HG03175 (cell line): ENCODE results near the gene PRXL2A.
A peak's percentile ranks its signal among the peaks of the same experiment; 100 is the strongest.

ENCODE experiments used
- ATAC-seq: cut with Tn5 transposase; IDR thresholded peaks from one replicate; pipeline ENCODE4 v1.9.1; 2021; ENCODE audit warnings: mild to moderate bottlenecking, moderate library complexity; ENCODE audit not compliant: unreplicated experiment

PRXL2A gene

DNA sequence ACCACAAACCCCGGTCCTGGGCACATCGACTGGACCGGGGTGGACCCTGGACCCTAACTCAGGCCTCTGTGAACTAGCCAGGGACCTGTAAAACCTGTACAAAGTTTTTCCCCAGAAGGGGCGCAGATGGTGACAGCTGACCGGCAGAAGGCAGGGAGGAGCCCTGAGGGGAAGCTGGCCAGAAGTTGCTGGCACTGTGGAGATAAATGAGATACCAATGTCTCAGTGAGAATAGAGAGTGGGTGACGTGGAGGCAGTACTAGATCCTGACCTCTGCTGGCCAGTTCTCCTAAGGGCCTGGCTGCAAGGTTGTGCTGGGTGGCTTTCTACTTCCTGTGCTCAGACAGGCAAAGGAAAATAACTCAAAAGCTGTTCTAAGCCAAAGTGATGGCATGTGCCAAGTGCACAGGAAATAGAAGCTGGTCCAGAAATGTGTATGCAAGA is 35.2 kb downstream of the PRXL2A start:
- peak; percentile 53 for ATAC-seq

DNA sequence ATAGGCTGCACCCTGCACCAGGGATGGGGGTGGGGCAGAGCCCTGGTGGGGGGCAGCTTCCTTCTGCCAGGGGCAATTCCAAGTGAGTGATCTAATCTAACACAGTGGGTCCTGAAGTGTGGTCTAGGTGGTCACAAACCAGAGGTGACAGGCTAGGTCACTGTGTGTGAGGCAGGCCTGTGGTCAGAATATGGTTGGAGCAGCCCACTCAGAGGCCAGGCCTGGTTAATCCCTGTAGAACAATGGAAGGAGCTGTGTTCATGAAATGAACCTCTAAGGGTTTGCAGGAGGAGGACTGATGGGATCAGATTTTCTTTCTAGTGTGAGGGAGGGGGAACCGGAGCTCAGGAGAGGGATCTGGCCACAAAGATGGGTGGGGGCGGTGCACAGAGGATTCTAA is 35.8 kb downstream of the PRXL2A start:
- ATAC-seq: peak; percentile 4

DNA sequence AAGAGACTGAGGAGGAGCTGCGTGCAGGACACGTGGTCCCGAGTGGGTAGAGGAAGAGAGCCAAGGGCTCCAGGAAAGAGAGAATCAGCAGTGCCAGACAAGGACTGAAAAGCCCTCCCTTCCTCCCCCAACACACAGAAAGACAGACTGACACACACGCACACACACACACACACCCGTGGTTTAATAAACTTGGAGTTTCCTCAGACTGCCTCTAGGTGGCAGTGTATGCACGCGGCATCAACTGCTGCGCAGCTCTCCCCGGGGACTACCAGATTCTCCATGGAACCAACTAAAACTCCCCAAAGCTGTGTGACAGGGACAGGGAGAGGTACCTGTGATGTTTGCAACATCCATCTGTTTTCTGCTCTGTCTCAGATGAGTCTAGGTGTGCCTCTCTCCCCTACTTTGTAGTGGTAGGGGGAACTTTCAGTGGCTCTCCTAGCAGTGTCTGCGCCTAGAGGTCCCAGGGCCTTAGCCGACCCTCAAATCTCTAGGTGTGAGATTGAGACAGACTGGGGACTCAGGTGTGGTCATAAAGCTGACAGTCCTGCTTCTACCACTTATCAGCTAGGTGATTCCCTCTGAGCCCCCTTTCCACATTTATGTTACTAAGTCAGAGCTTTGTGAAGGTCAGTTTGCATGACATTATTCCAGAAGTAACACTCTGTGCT is 36.4 kb downstream of the PRXL2A start:
- ATAC-seq: peak; percentile 76

DNA sequence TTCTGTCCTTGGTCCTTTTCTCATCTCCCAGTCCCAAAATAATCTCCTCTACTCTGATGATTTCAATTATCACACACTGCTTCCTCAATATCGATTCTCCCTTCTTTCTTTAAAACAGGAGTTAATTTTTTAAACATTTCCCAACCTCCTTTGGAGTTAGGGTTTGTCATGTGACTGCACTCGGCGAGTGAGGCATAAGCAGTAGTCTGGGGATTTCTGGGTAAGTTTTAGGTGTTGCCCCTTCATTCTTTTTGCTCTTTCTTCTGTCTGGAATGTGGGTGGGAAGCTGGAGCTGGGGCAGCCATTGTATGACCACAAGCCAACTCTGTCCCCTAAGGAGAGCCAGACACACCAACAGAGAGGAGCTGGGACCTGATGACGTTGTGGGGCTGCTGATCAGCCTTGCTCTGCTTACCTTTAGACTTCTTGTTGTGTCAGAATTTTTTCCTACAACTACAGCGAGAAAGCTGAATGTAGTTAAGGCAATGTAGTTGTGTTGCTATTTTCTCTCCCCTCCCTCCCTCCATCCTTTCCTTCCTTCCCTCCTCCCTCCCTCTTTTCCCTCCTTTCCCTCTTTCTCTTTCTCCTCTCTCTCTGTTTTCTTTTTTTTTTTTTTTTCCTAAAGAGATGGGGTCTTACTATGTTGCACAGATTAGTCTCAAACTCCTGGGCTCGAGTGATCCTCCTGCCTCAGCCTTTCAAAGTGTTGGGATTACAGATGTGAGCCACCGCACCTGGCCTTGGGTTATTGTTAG is 39.3 kb downstream of the PRXL2A start:
- ATAC-seq: no peak

DNA sequence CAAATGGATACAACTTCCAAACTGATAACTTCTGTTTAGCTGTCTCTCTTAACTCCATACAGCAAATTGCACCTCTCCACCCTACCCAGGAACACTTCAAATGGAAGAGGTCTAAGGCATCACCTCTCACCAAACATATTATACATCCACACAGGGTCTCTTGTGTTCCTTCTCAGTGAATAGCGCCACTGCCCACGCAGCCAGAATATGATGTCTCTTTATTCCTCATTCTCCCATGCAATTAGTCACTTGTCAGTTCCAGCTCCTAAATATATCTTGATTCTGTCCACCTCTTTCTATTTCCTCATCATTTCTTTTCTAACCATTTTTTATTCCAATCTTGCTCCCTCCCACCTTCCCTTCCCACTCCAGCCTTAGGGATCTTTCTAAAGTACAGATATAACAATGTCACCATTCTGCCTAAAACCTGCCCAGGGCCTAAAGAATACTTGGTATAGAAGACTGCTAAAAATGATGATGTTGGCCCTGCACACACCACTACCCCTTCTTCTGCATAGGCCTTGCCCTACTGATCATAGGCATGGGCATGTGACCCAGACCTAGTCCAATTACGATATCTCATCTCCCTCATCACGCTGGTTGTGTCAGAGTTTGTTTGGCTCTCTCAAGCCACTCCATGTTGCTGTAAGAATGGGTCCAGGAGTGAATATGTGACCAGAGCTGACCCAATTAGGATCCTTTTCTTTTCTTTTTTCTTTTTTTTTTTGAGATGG is 40.0 kb downstream of the PRXL2A start:
- no peak for ATAC-seq

DNA sequence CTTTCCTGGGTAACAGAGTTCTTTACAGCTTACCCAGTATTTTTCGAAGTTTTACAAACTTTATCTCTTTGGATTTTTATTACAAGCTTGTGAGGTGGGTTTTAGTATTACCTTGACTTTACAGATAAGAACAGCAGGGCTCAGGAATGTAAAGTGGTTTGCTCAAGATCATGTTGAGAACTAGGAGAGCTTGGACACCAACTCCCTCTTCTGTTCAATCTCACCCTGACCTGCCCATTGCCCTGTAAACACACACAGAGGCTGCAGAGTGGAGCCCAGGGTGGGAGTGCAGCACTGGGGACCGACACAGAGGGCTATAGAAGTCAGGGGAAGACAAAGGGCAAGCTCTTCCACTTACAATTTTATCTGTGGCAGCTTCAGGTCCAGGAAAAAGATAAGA is 41.2 kb downstream of the PRXL2A start:
- ATAC-seq: no peak

DNA sequence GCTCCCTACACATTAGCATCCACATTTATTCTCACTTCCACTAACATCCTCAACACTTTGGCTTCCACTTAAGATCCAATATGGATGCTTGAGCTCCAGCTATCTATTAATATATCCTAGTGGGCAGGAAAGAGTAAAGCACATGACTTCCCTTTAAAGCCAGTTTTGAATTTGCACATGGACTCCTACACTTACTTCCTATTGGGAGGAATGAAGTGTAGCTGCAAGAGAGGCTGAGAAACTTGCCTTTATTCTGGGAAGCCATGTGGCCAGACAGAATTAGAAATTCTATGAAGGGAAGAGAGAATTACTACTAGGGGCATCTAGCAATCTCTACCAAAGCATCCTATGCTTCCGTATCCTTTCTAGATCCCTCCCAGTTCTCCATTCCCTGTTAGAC is 42.8 kb downstream of the PRXL2A start:
- ATAC-seq: no peak

DNA sequence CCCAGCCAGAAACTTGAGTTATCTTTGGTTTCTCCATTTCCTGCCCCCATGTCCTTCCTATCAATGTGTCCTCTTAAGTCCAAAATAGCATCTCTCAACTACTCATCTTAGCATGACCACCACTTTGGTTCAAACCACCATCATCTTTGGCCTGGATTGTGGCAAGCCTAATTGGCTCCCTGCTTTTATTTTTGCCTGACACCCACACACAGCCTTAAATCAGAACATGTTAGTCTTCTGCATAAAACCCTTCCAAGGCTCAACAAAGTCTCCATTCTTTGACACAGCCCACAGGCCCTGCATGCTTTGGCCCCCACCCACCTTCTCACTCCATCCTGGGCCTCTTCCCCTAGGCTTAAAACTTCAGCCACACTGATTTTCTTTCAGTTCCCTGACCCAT is 43.7 kb downstream of the PRXL2A start:
- no peak for ATAC-seq

DNA sequence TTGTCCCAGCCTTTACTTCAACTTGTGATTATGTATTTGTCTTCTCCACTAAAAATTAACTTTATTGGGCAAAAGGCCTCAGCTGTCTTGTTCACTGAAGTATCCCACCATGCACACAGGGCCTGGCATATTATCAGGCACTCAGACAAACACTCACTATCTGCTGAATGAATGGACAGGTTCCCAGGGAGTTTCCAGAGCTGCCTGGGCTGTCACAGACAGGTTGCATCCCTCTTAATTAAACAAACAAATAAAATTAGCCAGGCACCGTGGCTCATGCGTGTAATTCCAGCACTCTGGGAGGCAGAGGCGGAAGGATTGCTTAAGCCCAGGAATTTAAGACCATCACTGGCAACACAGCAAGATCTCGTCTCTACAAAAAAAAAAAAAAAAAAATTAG is 44.3 kb downstream of the PRXL2A start:
- no peak for ATAC-seq

DNA sequence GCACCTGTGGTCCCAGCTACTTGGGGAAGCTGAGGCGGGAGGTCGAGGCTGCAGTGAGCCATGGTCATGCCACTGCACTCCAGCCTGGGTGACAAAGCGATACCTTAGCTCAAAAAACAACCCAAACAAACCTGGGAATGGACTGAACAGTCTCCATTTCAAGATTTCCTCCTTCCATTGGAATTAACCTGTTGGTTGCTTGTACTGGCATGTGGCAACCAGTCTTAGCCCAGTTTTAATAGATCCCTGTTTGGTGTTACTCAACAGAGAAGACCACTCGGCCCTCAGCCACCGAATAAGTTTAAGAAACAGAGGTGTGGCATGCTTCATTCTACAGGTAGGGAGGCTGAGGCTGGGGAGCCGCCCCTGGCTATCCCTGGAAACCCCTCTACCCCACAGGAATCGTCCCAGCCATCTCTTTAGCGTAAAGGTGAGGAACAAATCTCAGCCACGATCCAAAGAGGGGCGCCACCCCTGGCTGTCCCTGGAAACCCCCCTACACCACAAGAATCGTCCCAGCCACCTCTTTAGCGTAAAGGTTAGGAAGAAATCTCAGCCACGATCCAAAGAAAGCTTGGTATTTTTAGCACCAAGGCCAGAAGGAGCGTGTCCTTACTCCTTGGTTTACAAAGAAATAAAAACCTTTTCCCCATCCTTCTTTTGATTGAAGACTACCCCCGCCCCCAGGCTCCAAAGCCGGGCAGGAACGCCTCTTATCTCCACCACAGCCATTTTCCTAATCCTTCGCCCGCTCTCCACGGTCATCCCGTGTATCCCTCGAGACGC is 44.9 kb downstream of the PRXL2A start:
- no peak for ATAC-seq

DNA sequence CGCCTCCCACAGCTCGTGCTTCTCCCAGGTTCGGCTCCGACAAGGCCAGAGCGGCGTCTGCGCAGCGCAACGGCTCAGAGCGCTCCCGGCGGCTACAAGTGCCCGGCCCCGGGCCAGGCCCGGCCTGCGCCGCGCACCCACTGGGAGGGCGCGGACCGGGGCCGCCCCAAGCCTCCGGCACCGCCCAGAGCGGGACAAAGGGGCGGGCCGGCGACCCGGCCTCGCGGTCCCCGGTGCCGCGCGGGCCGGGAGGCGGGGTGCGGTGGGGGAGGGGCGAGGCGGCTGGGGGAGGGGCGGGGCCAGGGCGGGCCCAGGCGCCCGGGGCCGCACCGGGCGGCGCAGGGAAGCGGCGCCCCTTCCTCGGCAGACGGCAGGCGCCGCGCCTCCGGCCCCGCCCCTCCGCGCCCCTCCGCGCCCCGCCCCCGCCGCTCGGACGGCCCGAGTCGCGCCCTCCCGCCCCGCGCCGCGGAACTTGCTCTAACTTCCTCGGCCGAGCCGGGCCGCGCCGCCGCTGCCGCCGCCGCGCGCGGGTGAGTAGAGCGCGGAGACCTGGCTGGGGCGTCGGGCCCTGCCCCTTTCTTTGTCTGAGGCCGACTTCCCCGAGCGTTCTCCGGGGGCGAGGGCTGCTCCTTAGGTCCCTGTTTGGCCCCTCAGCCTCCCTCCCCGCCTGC is 45.6 kb downstream of the PRXL2A start, which contains the start of gene TSPAN14:
Gene TSPAN14 (plus strand): TSS at position 469 of the 671 bp plus-strand sequence. CDS start 34,924 bp downstream, outside the sequence.
- ATAC-seq: peak; percentile 68

DNA sequence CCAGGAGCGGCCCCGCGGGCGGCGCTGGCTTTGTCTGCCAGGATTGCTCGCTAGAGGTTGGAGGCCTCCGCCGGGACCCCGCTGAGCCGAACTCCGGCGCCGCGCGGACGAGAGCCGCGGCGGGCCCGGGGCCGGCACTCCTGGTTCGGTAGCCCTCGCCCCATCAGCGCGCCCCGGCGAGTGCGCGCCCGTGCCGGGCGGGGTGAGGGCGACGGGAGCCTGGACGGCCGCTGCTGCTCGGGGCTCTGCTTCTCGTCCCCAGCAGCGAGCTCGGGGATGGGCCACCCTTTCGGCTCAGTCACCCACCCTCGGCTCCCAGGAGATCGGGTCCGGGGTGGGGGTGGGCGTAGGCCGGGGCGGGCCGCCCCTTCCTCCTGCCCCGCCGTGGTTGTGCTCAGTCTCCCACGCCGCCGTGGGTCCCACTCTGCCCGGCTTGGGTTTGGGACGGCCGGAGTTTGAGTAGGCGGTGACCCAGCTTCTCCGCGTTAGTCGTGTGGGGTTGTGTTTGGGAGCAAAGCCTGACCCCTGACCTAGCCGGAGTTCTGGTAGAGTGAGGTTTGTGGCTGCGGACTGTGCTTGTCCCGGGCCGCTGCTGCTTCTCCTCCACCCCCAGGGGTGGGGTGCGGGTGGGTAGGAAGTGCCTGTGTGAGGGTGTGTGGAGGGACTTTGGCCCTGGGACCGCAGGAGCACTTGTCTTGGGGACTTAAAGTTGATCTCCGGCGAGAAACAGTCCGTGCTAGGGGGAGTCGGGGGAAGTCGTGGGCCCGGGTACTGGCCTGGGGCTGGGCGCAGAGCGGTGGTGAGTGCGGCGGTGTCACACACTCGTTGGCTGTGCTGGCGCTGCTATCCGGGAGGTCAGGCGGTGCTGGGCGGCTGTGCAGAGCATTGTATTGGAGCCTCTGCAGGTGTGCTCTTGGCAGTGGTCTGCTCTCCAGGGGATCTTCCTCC is 46.4 kb downstream of the PRXL2A start:
- peak; percentile 29 for ATAC-seq

DNA sequence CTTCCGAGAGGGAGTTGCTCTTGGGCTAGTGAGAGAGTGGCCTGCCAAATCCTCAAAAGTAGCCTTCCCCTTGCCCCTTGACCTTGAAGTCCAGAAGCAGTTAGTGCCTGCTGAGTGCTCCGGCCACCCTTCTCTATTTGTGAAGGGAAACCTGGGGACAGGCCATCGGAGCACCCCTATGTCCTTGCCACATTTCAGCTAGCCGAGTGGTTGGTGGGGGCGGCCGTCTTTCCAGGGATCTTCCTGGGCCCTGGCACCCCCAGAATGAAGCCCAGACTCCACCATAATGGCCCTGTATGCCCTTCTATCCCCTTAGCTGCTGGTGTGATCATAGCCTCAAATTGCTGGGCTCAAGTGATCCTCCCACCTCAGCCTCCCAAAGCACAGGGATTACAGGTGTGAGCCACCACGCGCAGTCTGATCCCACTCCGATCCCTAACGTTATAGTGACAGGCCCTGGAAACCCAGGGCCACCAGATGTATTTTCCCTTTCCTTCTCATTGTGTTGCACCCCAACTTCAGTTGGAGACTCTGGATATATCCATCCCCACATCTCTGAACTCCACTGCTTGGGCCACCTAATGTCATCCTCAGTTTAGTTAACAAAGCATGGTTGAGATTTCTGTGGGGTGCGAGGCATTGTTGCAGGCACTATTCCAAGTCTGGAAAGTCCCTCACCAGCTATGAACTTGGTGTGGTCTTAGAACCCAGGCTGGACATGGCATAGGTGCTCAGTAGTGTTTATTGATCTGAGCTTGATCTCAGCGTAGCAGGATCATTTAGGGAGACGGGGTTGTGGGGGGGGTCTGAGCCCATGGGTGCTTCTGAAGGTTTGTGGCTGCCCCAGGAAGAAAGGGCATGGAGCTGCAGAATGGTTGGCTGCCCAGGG is 47.4 kb downstream of the PRXL2A start:
- ATAC-seq: no peak

DNA sequence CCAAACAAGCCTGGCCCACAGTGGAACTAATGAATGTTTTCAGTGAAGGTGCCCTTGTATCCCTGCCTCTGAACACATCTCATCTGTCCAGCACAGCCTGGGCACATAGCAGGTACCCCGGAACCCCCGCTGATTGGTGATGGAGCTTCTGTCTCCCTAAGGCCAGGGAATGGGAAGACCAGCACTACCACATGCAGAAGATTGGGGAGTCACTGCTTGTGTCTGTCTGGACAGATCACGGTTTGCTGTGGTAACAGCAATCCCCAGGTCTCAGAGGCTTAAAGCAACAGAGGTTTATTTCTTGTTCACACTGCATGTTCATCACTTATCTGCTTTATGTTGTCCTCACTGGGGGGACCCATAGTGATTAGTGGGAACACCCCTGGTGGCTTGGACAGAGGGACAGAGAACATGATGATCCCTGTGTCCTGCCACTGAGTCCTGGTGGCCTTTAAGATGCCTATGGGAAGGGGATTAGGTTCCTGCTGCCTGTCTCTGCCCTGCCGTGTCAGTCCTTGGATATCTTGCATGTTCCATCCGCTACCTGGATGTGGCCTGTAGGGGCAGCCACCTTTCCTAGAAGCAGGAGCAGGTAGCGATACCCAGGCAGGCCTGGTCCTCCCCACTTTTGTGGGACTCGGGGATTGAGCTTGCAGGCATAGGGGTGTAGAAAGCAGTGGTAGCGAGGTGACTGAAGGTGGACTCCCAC is 49.4 kb downstream of the PRXL2A start:
- no peak for ATAC-seq

DNA sequence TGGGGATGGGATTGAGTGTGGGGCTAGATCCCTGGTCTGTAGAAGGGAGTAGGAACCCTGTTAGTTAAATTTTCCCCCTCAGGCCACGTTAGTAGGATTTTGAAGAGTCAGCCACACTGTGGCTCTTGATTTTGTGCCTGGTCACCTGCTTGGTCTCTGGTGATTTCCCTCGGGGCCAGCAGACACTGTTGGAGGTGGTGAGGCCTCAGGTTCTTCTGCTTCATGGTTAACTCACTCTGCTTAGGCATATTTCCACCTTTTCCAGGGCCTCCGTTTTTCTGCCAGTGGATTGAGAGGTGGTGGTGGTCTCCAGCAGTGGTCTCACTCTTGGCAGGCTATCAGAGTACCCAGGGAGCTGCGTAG is 49.9 kb downstream of the PRXL2A start:
- no peak for ATAC-seq

DNA sequence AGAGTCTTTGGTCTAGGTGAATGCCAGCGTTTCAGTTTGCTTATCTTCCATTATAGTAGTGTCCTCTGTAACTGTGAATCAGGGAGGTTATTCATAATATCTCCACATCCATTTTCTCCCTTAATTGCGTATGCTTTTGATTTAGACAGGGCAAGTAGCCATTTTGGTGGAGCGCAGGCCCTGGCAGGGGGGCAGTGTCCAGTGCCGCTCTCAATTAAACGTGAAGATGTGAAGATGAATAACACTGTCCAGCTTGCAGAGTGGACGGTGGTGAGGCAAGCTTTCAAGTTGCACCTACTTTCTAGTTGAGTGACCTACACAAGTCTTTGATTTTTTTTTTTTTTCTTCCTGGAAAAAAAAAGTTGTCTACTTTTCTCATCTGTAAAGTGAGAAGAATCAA is 50.3 kb downstream of the PRXL2A start:
- ATAC-seq: no peak

DNA sequence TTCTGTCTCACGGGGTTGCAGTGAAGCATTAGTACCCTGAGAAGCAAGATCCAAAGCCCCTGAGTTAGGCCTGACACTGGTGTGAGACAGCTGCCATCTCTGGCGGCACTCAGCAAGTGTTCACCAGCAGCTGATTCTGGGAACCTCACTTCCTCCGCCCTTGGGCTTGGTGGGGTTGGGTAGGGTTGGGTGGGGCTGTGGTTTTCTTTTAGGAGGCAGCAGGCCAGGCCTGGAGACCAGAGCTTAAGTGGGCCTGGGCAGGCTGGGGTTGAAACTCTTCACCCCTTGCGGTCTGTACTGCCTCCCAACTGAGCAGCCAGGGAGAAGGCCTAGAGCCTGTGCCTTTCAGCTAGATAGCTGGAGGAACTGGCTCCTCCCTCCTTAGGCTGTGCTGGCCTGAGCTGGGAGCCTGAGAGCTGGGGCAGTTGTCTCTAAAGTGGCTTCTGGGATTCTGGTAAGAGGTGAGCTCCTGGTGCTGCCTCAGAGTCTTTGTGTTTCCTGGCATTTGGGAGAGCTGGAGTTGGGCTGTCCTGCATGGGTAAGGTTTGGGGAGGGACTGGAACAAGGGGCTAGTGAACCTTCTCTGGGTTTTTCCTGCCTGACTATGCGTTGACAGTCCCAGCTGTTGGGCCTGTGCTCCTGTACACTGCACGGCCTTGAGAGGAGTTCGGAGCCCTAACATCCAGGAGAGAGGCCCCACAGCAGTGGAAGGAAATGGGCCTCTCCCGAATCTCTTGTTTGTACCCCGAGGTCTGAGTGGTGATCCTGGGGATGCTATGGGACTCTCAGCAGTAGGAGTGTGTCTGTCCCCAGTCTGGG is 50.9 kb downstream of the PRXL2A start:
- peak; percentile 47 for ATAC-seq
